ENCODE data around the gene TNS3.
"Not testable (repeated sequence)": the region's sequence is repeated elsewhere in the genome, so short reads cannot be mapped to it uniquely, and the experiment has no call there.

TNS3 gene

GRCh38 chr7:47471358-47471703, 110.6 kb downstream of the TNS3 start:
- TF ChIP-seq MYC (IDR thresholded peaks at IDR 0.05; ENCODE audit: low read depth, low read length) (no peak), CTCF (IDR thresholded peaks at IDR 0.05; ENCODE audit: low read depth, low read length) (no peak), MAX (IDR thresholded peaks at IDR 0.05; ENCODE audit: low read depth, low read length) (no peak), POLR2A (IDR thresholded peaks at IDR 0.05; ENCODE audit: extremely low read depth, insufficient read length) (no peak)
- DNase-seq (ENCODE audit: low read depth), result no peak

GRCh38 chr7:47470567-47471357, 111.1 kb downstream of the TNS3 start:
- no peak overlapping the region for H3K4me3 ChIP-seq (ENCODE audit: low read depth, low read length)
- DNase-seq (ENCODE audit: low read depth), result no peak
- TF ChIP-seq CTCF (IDR thresholded peaks at IDR 0.05; ENCODE audit: low read depth, low read length) (no peak), MYC (IDR thresholded peaks at IDR 0.05; ENCODE audit: low read depth, low read length) (no peak), POLR2A (IDR thresholded peaks at IDR 0.05; ENCODE audit: extremely low read depth, insufficient read length) (no peak), MAX (IDR thresholded peaks at IDR 0.05; ENCODE audit: low read depth, low read length) (no peak)

More at GRCh38 chr7:47471358-47471703, 110.6 kb downstream of the TNS3 start:
- H3K4me3 ChIP-seq (ENCODE audit: low read depth, low read length), result no peak overlapping the region

- not testable (repeated sequence) for H3K4me3 ChIP-seq (ENCODE audit: low read depth, low read length)
Observed at GRCh38 chr7:47469846-47470245, 112.1 kb downstream of the TNS3 start.

GRCh38 chr7:47466832-47467231, 115.1 kb downstream of the TNS3 start:
- DNase-seq (ENCODE audit: low read depth), result no peak
- TF ChIP-seq MAX (IDR thresholded peaks at IDR 0.05; ENCODE audit: low read depth, low read length) (no peak), CTCF (IDR thresholded peaks at IDR 0.05; ENCODE audit: low read depth, low read length) (no peak), POLR2A (IDR thresholded peaks at IDR 0.05; ENCODE audit: extremely low read depth, insufficient read length) (no peak), MYC (IDR thresholded peaks at IDR 0.05; ENCODE audit: low read depth, low read length) (no peak)
- H3K4me3 ChIP-seq (ENCODE audit: low read depth, low read length), result no peak overlapping the region

More at GRCh38 chr7:47469846-47470245, 112.1 kb downstream of the TNS3 start:
- not testable (repeated sequence) for DNase-seq (ENCODE audit: low read depth)

GRCh38 chr7:47465191-47465590, 116.7 kb downstream of the TNS3 start:
- no peak for DNase-seq (ENCODE audit: low read depth)
- TF ChIP-seq CTCF (IDR thresholded peaks at IDR 0.05; ENCODE audit: low read depth, low read length), result no peak
- no peak for TF ChIP-seq MYC (IDR thresholded peaks at IDR 0.05; ENCODE audit: low read depth, low read length)
- no peak for TF ChIP-seq MAX (IDR thresholded peaks at IDR 0.05; ENCODE audit: low read depth, low read length)
- TF ChIP-seq POLR2A (IDR thresholded peaks at IDR 0.05; ENCODE audit: extremely low read depth, insufficient read length), result no peak
- H3K4me3 ChIP-seq (ENCODE audit: low read depth, low read length), result no peak overlapping the region

- H3K4me3 ChIP-seq (ENCODE audit: low read depth, low read length), result no peak overlapping the region
- no peak for DNase-seq (ENCODE audit: low read depth)
- TF ChIP-seq MYC (IDR thresholded peaks at IDR 0.05; ENCODE audit: low read depth, low read length) (no peak), MAX (IDR thresholded peaks at IDR 0.05; ENCODE audit: low read depth, low read length) (no peak), CTCF (IDR thresholded peaks at IDR 0.05; ENCODE audit: low read depth, low read length) (no peak), POLR2A (IDR thresholded peaks at IDR 0.05; ENCODE audit: extremely low read depth, insufficient read length) (no peak)
Observed at GRCh38 chr7:47464266-47464665, 117.6 kb downstream of the TNS3 start.
